IMR-90 (cell line): ENCODE results near the gene PRMT1.

Source experiments
- BHLHE40 ChIP-seq: fragments of 150-350 bp; IDR thresholded peaks from 2 replicates; pipeline ENCODE4 v1.6.1; 2016; ENCODE audit warnings: mild to moderate bottlenecking, low read depth, low read length
- CEBPB ChIP-seq: IDR thresholded peaks from 2 replicates; pipeline ENCODE4 v1.6.1; 2012; ENCODE audit warnings: low read depth, low read length, improper control_type of control experiment
- CTCF ChIP-seq: conservative IDR thresholded peaks from 2 replicates; pipeline ENCODE4 v1.5.1; 2012; ENCODE audit warnings: mild to moderate bottlenecking, low read depth, low read length, improper control_type of control experiment
- MAFK ChIP-seq: IDR thresholded peaks from 2 replicates; pipeline ENCODE4 v1.6.1; 2012; ENCODE audit warnings: low read depth, low read length, improper control_type of control experiment
- MAZ ChIP-seq: IDR thresholded peaks from 2 replicates; pipeline ENCODE4 v1.6.1; 2012; ENCODE audit warnings: low read depth, mild to moderate bottlenecking, low read length, improper control_type of control experiment, moderate library complexity, borderline replicate concordance
- MXI1 ChIP-seq: IDR thresholded peaks from 2 replicates; pipeline ENCODE4 v1.6.1; 2012; ENCODE audit warnings: low read depth, mild to moderate bottlenecking, low read length, moderate library complexity, borderline replicate concordance
- NFE2L2 ChIP-seq: fragments of 150-350 bp; IDR thresholded peaks from 2 replicates; pipeline ENCODE4 v1.6.1; 2016; ENCODE audit warnings: low read depth, mild to moderate bottlenecking, low read length
- POLR2A ChIP-seq: IDR thresholded peaks from 2 replicates; pipeline ENCODE4 v1.6.1; 2012; ENCODE audit warnings: mild to moderate bottlenecking, low read depth, low read length
- RAD21 ChIP-seq: IDR thresholded peaks from 2 replicates; pipeline ENCODE4 v1.6.1; 2012; ENCODE audit warnings: low read length, improper control_type of control experiment
- RCOR1 ChIP-seq: IDR thresholded peaks from 2 replicates; pipeline ENCODE4 v1.6.1; 2012; ENCODE audit warnings: mild to moderate bottlenecking, low read length, improper control_type of control experiment; ENCODE audit not compliant: insufficient replicate concordance
- RFX5 ChIP-seq: IDR thresholded peaks from 2 replicates; pipeline ENCODE4 v1.8.0; 2012; ENCODE audit warnings: low read depth, mild to moderate bottlenecking, low read length, moderate library complexity
- SMC3 ChIP-seq: fragments of 150-350 bp; IDR thresholded peaks from 2 replicates; pipeline ENCODE4 v1.6.1; 2016; ENCODE audit warnings: low read depth, mild to moderate bottlenecking, antibody characterized with exemption, low read length, moderate library complexity
- USF2 ChIP-seq: fragments of 150-350 bp; IDR thresholded peaks from 2 replicates; pipeline ENCODE4 v1.6.1; 2017; ENCODE audit warnings: mild to moderate bottlenecking, antibody characterized with exemption, low read length, low read depth
- TF ChIP-seq, protein P1 (sequence below): fragments of 150-350 bp; IDR thresholded peaks from 2 replicates; pipeline ENCODE4 v1.6.1; 2016; ENCODE audit warnings: low read depth, mild to moderate bottlenecking, low read length, moderate library complexity, borderline replicate concordance

GRCh38 chr19:49727217-49728030, 50.4 kb downstream of the PRMT1 start:
- TF ChIP-seq RAD21 (no peak), CTCF (no peak), POLR2A (no peak), BHLHE40 (no peak), RFX5 (no peak), RCOR1 (no peak), MAZ (no peak), MAFK (no peak), SMC3 (no peak), MXI1 (no peak), USF2 (no peak), NFE2L2 (no peak), CEBPB (no peak)
- TF ChIP-seq, protein P1, sequence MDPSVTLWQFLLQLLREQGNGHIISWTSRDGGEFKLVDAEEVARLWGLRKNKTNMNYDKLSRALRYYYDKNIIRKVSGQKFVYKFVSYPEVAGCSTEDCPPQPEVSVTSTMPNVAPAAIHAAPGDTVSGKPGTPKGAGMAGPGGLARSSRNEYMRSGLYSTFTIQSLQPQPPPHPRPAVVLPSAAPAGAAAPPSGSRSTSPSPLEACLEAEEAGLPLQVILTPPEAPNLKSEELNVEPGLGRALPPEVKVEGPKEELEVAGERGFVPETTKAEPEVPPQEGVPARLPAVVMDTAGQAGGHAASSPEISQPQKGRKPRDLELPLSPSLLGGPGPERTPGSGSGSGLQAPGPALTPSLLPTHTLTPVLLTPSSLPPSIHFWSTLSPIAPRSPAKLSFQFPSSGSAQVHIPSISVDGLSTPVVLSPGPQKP: no peak
